ENCODE results near the gene MYH11.
A peak's percentile ranks its signal among the peaks of the same experiment; 100 is the strongest.

Gene MYH11

DNA sequence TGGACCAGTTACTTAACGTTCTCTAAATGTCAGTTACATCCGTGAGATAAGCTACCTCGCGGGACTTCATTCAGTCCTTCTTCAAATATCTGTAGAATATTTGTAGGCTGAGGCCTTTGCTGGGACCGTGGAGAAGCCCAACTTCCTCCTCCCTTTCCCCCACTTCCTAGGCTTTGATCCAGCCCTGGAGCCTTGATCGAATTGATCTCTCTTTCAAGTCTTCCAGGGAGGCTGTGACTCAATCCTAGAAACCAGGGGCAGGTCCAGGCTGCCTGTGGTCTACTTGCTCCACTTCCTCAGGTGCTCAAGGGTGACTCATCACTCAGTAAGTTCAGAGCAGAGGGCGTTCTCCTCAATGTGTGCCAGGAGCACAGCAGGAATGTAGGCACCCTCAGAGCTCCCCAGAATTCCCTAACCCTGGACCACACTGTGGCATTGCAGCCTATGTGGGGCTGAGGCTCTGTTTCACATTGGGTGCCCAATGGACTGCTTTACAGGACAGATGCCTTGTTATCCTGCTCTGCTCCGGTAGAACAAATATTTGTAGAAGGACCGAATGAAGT, 42.8 kb upstream of the MYH11 start:
- H3K4me3 ChIP-seq (ENCODE audit: low read depth, low read length), result no peak overlapping the region
- TF ChIP-seq, protein P1, sequence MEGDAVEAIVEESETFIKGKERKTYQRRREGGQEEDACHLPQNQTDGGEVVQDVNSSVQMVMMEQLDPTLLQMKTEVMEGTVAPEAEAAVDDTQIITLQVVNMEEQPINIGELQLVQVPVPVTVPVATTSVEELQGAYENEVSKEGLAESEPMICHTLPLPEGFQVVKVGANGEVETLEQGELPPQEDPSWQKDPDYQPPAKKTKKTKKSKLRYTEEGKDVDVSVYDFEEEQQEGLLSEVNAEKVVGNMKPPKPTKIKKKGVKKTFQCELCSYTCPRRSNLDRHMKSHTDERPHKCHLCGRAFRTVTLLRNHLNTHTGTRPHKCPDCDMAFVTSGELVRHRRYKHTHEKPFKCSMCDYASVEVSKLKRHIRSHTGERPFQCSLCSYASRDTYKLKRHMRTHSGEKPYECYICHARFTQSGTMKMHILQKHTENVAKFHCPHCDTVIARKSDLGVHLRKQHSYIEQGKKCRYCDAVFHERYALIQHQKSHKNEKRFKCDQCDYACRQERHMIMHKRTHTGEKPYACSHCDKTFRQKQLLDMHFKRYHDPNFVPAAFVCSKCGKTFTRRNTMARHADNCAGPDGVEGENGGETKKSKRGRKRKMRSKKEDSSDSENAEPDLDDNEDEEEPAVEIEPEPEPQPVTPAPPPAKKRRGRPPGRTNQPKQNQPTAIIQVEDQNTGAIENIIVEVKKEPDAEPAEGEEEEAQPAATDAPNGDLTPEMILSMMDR (IDR thresholded peaks at IDR 0.05; ENCODE audit: insufficient read depth, low read length, missing control alignments), result no peak
- POLR2A ChIA-PET, result interaction anchor here (0.7 to 0.8 kb wide), 2 partner anchors 11 to 175 kb away, joined by 3 to 7 read pairs; partner anchors contain the start of gene CEP20
- DNase-seq (ENCODE audit: low read depth, low spot score), result no peak
- CTCF ChIA-PET, result interaction anchor here (1.1 to 5.4 kb wide), 2 partner anchors 12 to 25 kb away, joined by 3 to 24 read pairs; partner anchors contain the start of gene CEP20

DNA sequence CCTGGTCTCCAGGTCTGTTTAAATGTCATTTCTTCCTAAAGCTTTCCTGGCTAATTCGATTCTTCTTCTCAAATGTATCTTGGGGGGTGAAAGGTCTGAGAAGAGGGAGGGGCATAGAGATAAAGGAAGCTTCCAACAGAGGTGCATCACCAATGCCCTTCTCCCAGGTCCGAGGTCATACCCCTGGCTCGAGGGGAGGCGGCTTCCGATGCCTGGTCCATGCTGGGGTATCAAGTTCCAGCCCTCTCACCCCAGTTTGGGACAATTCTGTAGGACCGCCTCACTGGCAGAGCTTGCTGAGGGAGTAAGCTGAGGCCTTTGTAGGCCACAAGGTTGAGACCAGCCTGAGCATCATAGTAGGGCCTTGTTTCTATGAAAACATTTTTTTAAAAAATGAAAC, 41.8 kb upstream of the MYH11 start:
- POLR2A ChIA-PET, result no interaction called here
- CTCF ChIA-PET, result interaction anchor here (5.4 kb wide), 1 partner anchor 11 kb away, joined by 24 read pairs; the partner anchor contains the start of gene CEP20

DNA sequence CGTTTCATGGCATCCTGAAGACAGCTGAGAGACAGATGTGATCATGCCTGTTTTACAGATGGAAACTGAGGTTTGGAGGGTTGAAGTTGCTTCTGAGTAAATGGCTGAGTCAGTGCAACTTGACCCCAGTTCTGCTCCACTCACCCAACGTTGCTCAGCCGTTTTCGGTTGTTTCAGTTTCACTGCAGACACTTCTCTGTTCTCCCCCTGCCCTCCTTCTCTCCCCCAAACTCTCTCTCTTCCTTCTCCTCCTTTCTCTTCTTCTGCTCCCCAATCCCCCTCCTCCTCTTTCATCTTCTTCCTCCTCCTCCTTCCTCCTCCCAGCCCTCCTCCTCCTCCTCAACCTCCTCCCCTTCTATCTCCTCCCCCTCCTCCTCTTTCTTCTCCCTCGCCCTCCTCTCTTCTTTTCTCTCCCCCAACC, 41.0 kb upstream of the MYH11 start:
- peak overlapping the region; percentile 12; the same call in 1 of the 2 replicates for H3K4me3 ChIP-seq (ENCODE audit: low read depth, low read length)
- DNase-seq (ENCODE audit: low read depth, low spot score), result no peak
- TF ChIP-seq, protein P1 (IDR thresholded peaks at IDR 0.05; ENCODE audit: insufficient read depth, low read length, missing control alignments), result no peak
- CTCF ChIA-PET, result interaction anchor here (5.4 kb wide), 1 partner anchor 10 kb away, joined by 24 read pairs; the partner anchor contains the start of gene CEP20
- POLR2A ChIA-PET, result no interaction called here

More for the DNA sequence above, 41.8 kb upstream of the MYH11 start:
- no peak for DNase-seq (ENCODE audit: low read depth, low spot score)
- TF ChIP-seq, protein P1 (IDR thresholded peaks at IDR 0.05; ENCODE audit: insufficient read depth, low read length, missing control alignments), result no peak
- no peak overlapping the region for H3K4me3 ChIP-seq (ENCODE audit: low read depth, low read length)

DNA sequence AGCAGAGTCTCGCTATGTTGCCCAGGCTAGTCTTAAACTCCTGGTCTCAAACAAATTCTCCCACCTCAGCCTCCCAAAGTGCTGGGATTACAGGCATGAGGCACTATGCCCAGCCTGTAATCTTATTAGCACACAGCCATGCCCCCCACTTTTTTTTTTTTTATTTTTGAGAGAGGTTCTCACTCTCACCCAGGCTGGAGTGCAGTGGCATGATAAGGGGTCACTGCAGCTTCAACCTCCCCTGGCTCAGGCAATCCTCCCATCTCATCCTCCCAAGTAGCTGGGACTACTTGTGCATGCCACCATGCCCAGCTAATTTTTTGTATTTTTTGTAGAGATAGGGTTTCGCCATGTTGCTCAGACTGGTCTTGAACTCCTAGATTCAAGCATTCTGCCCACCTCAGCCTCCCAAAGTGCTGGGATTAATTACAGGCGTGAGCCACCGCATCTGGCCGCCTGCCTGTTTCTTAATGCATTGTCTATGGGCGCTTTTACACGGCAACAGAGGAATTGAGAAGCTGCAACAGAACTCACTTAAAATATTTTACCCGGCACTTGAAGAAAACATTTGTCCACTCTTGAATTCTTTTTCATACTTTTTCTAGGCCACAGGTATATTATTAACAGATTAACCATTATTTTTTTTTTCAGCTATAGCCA, 40.4 kb upstream of the MYH11 start:
- POLR2A ChIA-PET, result no interaction called here
- CTCF ChIA-PET, result interaction anchor here (5.4 kb wide), 1 partner anchor 9 kb away, joined by 24 read pairs; the partner anchor contains the start of gene CEP20
- TF ChIP-seq, protein P1 (IDR thresholded peaks at IDR 0.05; ENCODE audit: insufficient read depth, low read length, missing control alignments), result no peak
- no peak for DNase-seq (ENCODE audit: low read depth, low spot score)
- H3K4me3 ChIP-seq (ENCODE audit: low read depth, low read length), result no peak overlapping the region

DNA sequence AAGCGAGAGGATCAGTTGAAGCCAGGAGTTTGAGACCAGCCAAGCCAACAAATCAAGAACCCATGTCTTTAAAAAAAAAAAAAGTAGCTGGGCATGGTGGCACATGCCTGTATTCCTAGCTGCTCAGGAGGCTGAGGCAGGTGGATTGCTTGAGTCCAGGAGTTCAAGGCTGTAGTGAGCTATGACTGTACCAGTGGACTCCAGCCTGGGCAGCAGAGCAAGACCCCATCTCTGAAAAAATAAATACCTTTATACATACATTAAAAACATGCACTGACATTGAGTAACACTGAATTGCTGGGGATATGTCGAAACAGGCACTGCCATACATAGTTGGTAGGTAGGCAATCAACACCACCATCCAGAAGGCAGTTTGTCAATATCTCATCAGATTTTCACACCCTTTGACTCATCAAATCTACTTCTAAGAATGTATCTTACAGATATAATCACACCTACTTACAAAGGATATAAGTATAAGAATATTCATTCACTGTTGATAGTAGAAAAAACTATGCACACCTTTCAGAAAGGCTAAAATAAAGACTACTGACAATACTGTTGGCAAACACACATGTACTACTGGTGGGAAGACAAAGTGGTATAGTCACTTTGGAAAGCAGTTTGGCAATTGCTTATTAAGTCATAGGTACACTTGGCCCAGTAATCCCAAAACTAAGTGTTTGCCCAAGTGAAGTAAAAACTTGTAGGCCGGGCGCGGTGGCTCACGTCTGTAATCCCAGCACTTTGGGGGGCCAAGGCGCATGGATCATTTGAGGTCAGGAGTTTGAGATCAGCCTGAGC, 37.9 kb upstream of the MYH11 start:
- CTCF ChIA-PET, result interaction anchor here (2.2 kb wide), 1 partner anchor 20 kb away, joined by 7 read pairs; no protein-coding TSS in a partner anchor
- no peak overlapping the region for H3K4me3 ChIP-seq (ENCODE audit: low read depth, low read length)
- no peak for DNase-seq (ENCODE audit: low read depth, low spot score)
- POLR2A ChIA-PET, result no interaction called here
- TF ChIP-seq, protein P1 (IDR thresholded peaks at IDR 0.05; ENCODE audit: insufficient read depth, low read length, missing control alignments), result no peak
